ENCODE results near the gene USP47.

DNA sequence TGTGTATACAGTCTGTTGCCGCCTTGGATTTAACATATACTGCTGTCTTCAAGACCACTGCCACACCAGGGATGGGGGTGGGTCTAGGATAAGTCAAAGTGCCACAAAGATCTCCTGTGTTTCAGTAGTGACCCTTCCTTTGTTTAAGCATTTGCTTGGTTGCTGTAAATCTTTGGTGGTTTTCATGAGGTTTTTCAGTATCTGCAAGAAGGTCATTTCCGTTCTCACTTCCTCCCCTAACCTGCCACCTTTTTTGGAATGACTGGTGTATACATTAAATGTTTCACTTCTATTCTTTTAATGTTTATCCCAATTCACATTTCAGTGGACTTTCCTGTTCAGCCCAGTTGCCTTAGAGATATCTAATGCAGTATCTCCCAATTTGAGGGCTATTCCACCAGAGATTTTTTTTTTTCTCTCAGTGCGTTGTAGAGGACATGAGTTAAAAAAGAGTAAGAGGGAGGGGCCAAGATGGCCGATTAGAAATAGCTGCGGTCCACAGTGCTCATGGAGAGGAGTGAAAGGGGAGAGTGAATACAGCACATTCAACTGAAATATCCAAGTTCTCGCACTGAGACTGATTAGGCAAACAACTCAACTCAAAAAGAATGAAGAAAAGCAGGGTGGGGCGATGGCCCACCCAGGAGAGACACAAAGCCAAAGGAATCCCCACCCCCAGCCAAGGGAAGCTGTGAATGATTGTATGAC lies 43.2 kb downstream of the USP47 start:
- TF ChIP-seq EZH2 (IDR thresholded peaks at IDR 0.05; ENCODE audit: borderline replicate concordance, low read depth, low read length, severe bottlenecking), result no peak
- TF ChIP-seq, protein P1, sequence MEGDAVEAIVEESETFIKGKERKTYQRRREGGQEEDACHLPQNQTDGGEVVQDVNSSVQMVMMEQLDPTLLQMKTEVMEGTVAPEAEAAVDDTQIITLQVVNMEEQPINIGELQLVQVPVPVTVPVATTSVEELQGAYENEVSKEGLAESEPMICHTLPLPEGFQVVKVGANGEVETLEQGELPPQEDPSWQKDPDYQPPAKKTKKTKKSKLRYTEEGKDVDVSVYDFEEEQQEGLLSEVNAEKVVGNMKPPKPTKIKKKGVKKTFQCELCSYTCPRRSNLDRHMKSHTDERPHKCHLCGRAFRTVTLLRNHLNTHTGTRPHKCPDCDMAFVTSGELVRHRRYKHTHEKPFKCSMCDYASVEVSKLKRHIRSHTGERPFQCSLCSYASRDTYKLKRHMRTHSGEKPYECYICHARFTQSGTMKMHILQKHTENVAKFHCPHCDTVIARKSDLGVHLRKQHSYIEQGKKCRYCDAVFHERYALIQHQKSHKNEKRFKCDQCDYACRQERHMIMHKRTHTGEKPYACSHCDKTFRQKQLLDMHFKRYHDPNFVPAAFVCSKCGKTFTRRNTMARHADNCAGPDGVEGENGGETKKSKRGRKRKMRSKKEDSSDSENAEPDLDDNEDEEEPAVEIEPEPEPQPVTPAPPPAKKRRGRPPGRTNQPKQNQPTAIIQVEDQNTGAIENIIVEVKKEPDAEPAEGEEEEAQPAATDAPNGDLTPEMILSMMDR (IDR thresholded peaks at IDR 0.05; ENCODE audit: borderline replicate concordance, extremely low read depth, low read length, poor library complexity, severe bottlenecking), result no peak
